ENCODE data around the gene SCUBE1. TPM values are rescaled to one million over a fixed set of nuclear protein-coding genes. Genes with fewer than 3 reads are reported as not detected.

Gene SCUBE1
- total RNA-seq, 3 donors from 2014 or later (not counting 1 experiment from before 2014, with no cell fraction given) = 0.05 to 1.2 (median 0.11) TPM

DNA sequence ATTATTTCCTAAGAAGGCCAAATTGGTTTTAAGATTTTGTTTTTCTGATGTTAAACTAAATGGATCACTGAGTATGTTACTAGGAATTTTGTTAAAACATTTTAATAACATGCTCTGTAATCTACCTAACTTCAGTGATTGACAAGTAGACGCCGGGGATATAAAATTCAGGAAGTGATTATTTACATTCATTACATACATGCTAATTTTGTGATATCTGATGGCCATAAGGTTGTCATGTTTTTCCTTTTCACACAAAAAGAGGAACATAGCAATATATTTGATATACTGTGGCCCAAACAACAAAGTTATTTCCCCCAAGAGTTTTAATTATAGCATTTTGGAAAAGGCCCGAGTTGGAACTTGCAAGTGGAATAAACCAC is 12.1 kb downstream of the SCUBE1 start:
- Histone ChIP-seq H3K4me3 (ENCODE audit: low read length) (no peak overlapping the region), H3K27me3 (ENCODE audit: control insufficient read depth, insufficient read depth, low read length) (no peaks in the 10 kb centered on the region), H3K27ac (ENCODE audit: low read length) (no peak overlapping the region), H3K4me1 (ENCODE audit: control insufficient read depth, insufficient read depth, low read length) (no peaks in the 10 kb centered on the region), H3K36me3 (ENCODE audit: control insufficient read depth, insufficient read depth, low read length) (no peaks in the 10 kb centered on the region), H3K9me3 (ENCODE audit: control insufficient read depth, insufficient read depth, low read length) (no peaks in the 10 kb centered on the region)
- Mint-ChIP-seq H3K36me3 (no peaks in the 10 kb centered on the region), H3K9me3 (no peaks in the 10 kb centered on the region), H3K4me1 (no peaks in the 10 kb centered on the region), H3K27me3 (ENCODE audit: low read depth in 2 of 2) (no peaks in the 10 kb centered on the region), H3K27ac (no peak overlapping the region), H3K4me3 (no peak overlapping the region)
- TF ChIP-seq, protein P1, sequence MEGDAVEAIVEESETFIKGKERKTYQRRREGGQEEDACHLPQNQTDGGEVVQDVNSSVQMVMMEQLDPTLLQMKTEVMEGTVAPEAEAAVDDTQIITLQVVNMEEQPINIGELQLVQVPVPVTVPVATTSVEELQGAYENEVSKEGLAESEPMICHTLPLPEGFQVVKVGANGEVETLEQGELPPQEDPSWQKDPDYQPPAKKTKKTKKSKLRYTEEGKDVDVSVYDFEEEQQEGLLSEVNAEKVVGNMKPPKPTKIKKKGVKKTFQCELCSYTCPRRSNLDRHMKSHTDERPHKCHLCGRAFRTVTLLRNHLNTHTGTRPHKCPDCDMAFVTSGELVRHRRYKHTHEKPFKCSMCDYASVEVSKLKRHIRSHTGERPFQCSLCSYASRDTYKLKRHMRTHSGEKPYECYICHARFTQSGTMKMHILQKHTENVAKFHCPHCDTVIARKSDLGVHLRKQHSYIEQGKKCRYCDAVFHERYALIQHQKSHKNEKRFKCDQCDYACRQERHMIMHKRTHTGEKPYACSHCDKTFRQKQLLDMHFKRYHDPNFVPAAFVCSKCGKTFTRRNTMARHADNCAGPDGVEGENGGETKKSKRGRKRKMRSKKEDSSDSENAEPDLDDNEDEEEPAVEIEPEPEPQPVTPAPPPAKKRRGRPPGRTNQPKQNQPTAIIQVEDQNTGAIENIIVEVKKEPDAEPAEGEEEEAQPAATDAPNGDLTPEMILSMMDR (IDR thresholded peaks at IDR 0.05) = no peak
- intact Hi-C loops (cut with micrococcal nuclease) = no loop called here
- ATAC-seq = no peak
- WGBS (ENCODE audit: insufficient coverage) = 0% methylated on average over 1 of the region's 3 CpGs
- no peak for DNase-seq

DNA sequence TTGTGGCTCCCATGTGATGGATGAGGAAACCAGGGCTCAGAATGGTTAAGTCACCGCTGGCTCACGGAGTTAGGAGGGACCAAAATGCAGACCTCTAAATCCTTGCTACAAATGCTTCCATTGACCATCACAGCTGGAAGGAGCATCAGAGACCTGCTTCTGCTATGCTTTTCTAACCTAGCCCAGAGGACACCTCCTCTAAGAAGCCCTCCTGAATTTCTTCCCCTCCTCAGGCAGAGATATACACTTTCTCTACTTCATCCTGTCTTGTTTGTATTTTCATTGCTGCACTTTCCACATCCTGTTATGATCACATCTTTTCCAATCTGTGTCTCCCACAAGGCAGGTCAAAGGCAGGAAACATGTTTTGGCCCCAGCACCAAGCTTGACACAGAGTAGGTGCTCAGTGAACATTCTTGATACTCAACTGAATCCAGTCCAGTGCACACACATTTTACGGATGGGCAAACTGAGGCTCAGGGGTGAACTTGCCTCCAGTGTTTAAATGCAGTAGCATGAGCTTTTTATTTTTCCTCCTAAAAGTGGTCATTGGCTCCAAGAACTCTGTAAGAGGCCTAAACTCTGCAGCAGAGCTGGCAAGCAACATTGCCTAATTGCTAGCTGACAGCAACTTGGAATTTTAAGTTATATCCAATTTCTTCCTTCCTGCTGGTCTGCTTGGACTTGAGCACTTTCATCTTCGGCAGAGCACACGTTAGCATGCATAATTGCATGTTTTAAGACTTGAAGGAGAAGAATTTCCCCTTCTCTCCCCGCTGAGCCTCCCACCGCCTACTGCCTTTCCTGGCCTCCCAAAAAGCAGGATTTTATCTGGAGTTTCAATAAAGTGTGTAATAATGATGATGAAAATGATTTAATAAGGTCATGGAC is 12.7 kb downstream of the SCUBE1 start:
- DNase-seq (no peak), ATAC-seq (no peak)
- H3K4me1 Mint-ChIP-seq = no peaks in the 10 kb centered on the region
- Histone ChIP-seq H3K36me3 (ENCODE audit: control insufficient read depth, insufficient read depth, low read length) (no peaks in the 10 kb centered on the region), H3K27me3 (ENCODE audit: control insufficient read depth, insufficient read depth, low read length) (no peaks in the 10 kb centered on the region), H3K9me3 (ENCODE audit: control insufficient read depth, insufficient read depth, low read length) (no peaks in the 10 kb centered on the region), H3K4me1 (ENCODE audit: control insufficient read depth, insufficient read depth, low read length) (no peaks in the 10 kb centered on the region), H3K4me3 (ENCODE audit: low read length) (no peak overlapping the region), H3K27ac (ENCODE audit: low read length) (no peak overlapping the region)
- TF ChIP-seq, protein P1 (IDR thresholded peaks at IDR 0.05) = no peak
- H3K27ac Mint-ChIP-seq = no peak overlapping the region
- no peak overlapping the region for H3K4me3 Mint-ChIP-seq
- H3K9me3 Mint-ChIP-seq = no peaks in the 10 kb centered on the region
- 90% methylated on average over 6 of the region's 7 CpGs for WGBS (ENCODE audit: insufficient coverage)
- H3K27me3 Mint-ChIP-seq (ENCODE audit: low read depth in 2 of 2) = no peaks in the 10 kb centered on the region
- no peaks in the 10 kb centered on the region for H3K36me3 Mint-ChIP-seq
- intact Hi-C loops (cut with micrococcal nuclease) = no loop called here

DNA sequence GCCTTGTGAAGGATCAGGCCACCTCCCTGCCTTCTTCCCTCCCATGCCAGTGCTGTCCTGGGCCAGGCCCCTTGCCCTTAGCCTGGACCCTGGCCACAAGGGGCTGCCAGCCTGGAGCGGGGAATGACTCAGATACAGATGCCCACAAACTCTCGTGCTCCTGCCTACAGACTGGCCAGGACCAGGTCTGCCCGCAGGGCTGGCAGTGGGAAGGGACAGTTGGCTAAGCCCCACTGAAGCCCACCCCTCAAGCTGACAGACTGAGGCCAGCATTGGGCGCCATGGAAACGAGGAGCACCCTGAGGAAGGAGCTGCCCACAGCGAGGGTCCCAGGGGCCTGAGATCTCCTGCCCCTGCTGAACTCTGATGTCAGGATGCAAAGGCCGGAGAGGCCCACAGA is 14.1 kb downstream of the SCUBE1 start:
- WGBS (ENCODE audit: insufficient coverage) = 83% methylated on average over 7 of the region's 7 CpGs
- Histone ChIP-seq H3K4me1 (ENCODE audit: control insufficient read depth, insufficient read depth, low read length) (no peaks in the 10 kb centered on the region), H3K36me3 (ENCODE audit: control insufficient read depth, insufficient read depth, low read length) (no peaks in the 10 kb centered on the region), H3K27ac (ENCODE audit: low read length) (no peak overlapping the region), H3K27me3 (ENCODE audit: control insufficient read depth, insufficient read depth, low read length) (no peaks in the 10 kb centered on the region), H3K4me3 (ENCODE audit: low read length) (no peak overlapping the region), H3K9me3 (ENCODE audit: control insufficient read depth, insufficient read depth, low read length) (no peaks in the 10 kb centered on the region)
- Mint-ChIP-seq H3K27me3 (ENCODE audit: low read depth in 2 of 2) (no peaks in the 10 kb centered on the region), H3K27ac (no peak overlapping the region), H3K9me3 (no peaks in the 10 kb centered on the region), H3K4me1 (no peaks in the 10 kb centered on the region), H3K4me3 (no peak overlapping the region), H3K36me3 (no peaks in the 10 kb centered on the region)
- no peak for ATAC-seq
- TF ChIP-seq, protein P1 (IDR thresholded peaks at IDR 0.05) = no peak
- no peak for DNase-seq
- intact Hi-C loops (cut with micrococcal nuclease) = no loop called here

DNA sequence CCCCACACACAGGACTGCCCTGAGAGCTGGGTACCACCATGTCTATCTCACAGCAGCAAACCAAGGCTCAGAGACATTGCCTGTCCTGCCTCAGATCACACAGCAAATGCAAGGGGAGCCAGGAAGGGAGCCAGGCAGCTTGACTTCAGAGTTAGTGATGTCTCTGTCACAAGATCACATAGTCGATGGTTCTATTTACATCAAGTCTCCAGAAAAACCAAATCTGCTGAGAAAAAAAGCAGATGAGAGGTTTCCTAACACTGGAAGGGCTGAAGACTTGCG is 16.1 kb downstream of the SCUBE1 start:
- 100% methylated on average over 1 of the region's 2 CpGs for WGBS (ENCODE audit: insufficient coverage)
- TF ChIP-seq, protein P1 (IDR thresholded peaks at IDR 0.05) = no peak
- no peak overlapping the region for H3K27ac ChIP-seq (ENCODE audit: low read length)
- H3K4me3 Mint-ChIP-seq = no peak overlapping the region
- no peaks in the 10 kb centered on the region for H3K27me3 ChIP-seq (ENCODE audit: control insufficient read depth, insufficient read depth, low read length)
- intact Hi-C loops (cut with micrococcal nuclease) = no loop called here
- DNase-seq (no peak), ATAC-seq (no peak)
- H3K36me3 Mint-ChIP-seq = no peaks in the 10 kb centered on the region
- H3K4me3 ChIP-seq (ENCODE audit: low read length) = no peak overlapping the region
- H3K9me3 ChIP-seq (ENCODE audit: control insufficient read depth, insufficient read depth, low read length) = no peaks in the 10 kb centered on the region
- H3K4me1 Mint-ChIP-seq = no peaks in the 10 kb centered on the region
- H3K36me3 ChIP-seq (ENCODE audit: control insufficient read depth, insufficient read depth, low read length) = no peaks in the 10 kb centered on the region
- H3K27ac Mint-ChIP-seq = no peak overlapping the region
- no peaks in the 10 kb centered on the region for H3K4me1 ChIP-seq (ENCODE audit: control insufficient read depth, insufficient read depth, low read length)
- H3K27me3 Mint-ChIP-seq (ENCODE audit: low read depth in 2 of 2) = no peaks in the 10 kb centered on the region
- no peaks in the 10 kb centered on the region for H3K9me3 Mint-ChIP-seq
